ENCODE data around the gene EIF2D.

DNA sequence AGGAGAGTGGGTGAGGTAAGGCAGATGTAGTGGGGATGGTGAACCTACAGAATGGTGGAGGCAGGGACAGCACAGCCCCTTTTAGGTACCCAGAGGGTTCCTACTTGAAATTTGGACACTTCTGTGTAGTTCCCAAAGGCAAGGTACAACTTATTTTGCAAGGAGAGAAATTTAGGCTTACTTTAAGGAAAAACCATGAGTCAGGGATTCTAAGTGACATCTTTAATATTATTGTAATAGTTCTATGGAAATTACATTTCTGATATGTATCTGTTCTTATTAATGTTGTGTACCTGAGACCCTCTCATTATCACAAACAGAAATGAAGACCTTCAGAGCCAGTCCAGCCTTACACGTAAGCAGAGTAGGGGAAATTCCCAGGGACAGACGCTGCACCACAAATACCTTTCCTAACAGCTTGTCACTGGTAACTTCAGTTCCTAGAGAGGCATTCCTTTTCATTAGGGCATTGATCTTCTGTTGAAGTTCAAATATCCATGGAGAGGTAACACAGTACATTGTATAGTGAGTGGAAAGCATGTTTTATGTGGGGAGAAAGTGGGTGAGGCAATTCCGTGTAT lies 30.9 kb upstream of the EIF2D start:
- TF ChIP-seq, protein P1, sequence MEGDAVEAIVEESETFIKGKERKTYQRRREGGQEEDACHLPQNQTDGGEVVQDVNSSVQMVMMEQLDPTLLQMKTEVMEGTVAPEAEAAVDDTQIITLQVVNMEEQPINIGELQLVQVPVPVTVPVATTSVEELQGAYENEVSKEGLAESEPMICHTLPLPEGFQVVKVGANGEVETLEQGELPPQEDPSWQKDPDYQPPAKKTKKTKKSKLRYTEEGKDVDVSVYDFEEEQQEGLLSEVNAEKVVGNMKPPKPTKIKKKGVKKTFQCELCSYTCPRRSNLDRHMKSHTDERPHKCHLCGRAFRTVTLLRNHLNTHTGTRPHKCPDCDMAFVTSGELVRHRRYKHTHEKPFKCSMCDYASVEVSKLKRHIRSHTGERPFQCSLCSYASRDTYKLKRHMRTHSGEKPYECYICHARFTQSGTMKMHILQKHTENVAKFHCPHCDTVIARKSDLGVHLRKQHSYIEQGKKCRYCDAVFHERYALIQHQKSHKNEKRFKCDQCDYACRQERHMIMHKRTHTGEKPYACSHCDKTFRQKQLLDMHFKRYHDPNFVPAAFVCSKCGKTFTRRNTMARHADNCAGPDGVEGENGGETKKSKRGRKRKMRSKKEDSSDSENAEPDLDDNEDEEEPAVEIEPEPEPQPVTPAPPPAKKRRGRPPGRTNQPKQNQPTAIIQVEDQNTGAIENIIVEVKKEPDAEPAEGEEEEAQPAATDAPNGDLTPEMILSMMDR (IDR thresholded peaks at IDR 0.05), result no peak
- no peak for TF ChIP-seq POLR2A (IDR thresholded peaks at IDR 0.05)
